HepG2 (cell line): ENCODE results near the gene ANO10. TPM values are rescaled to one million over a fixed set of nuclear protein-coding genes. Genes with fewer than 3 reads are reported as not detected.

Source experiments
- DNMT3B ChIP-seq: conservative IDR thresholded peaks from 2 replicates; pipeline ENCODE4 v1.6.1; 2016; ENCODE audit warnings: missing biosample characterization, control low read depth
- KDM2A ChIP-seq: sonication (generic); formaldehyde crosslinking; IDR thresholded peaks from 2 replicates; pipeline ENCODE4 v1.4.0; 2020; ENCODE audit warnings: low read depth, missing genetic modification reagents, borderline replicate concordance
- SP2 ChIP-seq: sonication (generic); formaldehyde crosslinking; IDR thresholded peaks from 2 replicates; pipeline ENCODE4 v1.5.1; 2020; ENCODE audit warnings: mild to moderate bottlenecking, missing genetic modification reagents
- SYNCRIP ChIP-seq: fragments of 200-400 bp; formaldehyde crosslinking; IDR thresholded peaks from 2 replicates; pipeline ENCODE4 v1.6.1; 2018; ENCODE audit warnings: mild to moderate bottlenecking, low read depth, low read length; ENCODE audit not compliant: insufficient read depth
- ZNF674 ChIP-seq: sonication (generic); formaldehyde crosslinking; IDR thresholded peaks from 2 replicates; pipeline ENCODE4 v1.5.0; 2020; ENCODE audit warnings: low read depth, mild to moderate bottlenecking, missing genetic modification reagents
- polyA plus RNA-seq, 8 experiments: library from polyadenylated mRNA; depleted of rRNA in 3 of 8; stranded (reverse) in 7 of 8; unstranded in 1 of 8; fragments of >200 nt; fragmentation: Illumina TruSeq in 4 of 8; extraction: Trizol in 4 of 8; gene quantifications; 2 replicates each; pipeline versions ENCODE4 v1.2.1 to v1.2.3, GENCODE V29; 2011 to 2016; ENCODE audit warnings: low read depth in 4 of 8, missing spikeins in 1 of 8, mixed read lengths in 1 of 8; ENCODE audit not compliant: insufficient read depth in 1 of 8
- total RNA-seq, 5 experiments: library from RNA; depleted of rRNA; stranded (reverse); fragments of >200 nt; fragmentation: Illumina TruSeq; extraction: Trizol; gene quantifications; 2 replicates each; pipeline ENCODE4 v1.2.3, GENCODE V29; 2016; ENCODE audit warnings: low read depth in 1 of 5
- TF ChIP-seq, protein P1 (sequence below): sonication (generic); formaldehyde crosslinking; IDR thresholded peaks from 2 replicates; pipeline ENCODE4 v1.4.0; 2020; ENCODE audit warnings: mild to moderate bottlenecking, missing genetic modification reagents

The ANO10 gene
- total and polyA plus RNA-seq, 2 of the 13 experiments (the other 11 are each of a cell fraction or from before 2014, with no cell fraction given), result 10.4 to 13.1 TPM

DNA sequence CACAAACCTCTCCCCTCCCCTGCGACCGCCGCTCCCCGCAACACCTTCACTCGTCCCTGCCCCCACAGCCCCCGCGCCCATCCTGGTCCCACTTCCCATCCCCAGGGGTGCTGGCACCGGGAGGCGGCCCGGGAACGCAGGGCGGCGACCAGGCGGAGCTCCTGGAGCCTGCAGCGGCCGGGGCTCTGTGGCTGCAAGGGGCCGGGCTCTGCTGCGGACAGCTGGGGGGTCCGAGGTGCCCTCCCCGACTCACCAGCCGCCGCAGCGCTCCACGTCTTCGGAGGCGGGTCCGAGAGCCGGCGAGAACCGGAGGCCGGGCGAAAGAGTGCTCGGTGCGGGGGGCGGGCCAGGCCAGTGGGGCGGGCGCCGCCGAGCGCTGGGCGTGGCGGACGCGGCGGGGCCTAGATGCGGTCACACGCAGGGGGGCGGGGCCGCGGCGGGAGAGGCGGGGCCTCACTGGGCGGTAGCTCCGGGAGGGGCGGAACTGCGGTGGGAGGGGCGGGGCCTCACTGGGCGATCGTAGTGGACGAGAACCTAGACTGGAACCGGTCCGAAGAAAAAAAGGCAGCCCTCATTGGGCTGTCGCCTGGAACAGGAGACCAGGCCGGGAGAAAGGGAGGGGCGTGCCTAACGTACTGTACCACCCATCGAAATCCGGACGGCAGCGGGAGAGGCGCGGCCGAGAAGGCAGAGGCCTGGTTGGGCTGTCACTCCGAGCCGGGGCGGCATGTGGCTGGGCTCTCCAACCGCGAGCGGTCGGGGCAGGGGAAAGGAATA, at the start of gene ANO10 (continued):
- TF ChIP-seq KDM2A (CRISPR knock-in tag) (peak; percentile 45; the same call in 1 of the 2 replicates), SYNCRIP (no peak), ZNF674 (CRISPR knock-in tag) (no peak), DNMT3B (CRISPR knock-in tag) (no peak), SP2 (CRISPR knock-in tag) (peak; percentile 78)
- TF ChIP-seq, protein P1, sequence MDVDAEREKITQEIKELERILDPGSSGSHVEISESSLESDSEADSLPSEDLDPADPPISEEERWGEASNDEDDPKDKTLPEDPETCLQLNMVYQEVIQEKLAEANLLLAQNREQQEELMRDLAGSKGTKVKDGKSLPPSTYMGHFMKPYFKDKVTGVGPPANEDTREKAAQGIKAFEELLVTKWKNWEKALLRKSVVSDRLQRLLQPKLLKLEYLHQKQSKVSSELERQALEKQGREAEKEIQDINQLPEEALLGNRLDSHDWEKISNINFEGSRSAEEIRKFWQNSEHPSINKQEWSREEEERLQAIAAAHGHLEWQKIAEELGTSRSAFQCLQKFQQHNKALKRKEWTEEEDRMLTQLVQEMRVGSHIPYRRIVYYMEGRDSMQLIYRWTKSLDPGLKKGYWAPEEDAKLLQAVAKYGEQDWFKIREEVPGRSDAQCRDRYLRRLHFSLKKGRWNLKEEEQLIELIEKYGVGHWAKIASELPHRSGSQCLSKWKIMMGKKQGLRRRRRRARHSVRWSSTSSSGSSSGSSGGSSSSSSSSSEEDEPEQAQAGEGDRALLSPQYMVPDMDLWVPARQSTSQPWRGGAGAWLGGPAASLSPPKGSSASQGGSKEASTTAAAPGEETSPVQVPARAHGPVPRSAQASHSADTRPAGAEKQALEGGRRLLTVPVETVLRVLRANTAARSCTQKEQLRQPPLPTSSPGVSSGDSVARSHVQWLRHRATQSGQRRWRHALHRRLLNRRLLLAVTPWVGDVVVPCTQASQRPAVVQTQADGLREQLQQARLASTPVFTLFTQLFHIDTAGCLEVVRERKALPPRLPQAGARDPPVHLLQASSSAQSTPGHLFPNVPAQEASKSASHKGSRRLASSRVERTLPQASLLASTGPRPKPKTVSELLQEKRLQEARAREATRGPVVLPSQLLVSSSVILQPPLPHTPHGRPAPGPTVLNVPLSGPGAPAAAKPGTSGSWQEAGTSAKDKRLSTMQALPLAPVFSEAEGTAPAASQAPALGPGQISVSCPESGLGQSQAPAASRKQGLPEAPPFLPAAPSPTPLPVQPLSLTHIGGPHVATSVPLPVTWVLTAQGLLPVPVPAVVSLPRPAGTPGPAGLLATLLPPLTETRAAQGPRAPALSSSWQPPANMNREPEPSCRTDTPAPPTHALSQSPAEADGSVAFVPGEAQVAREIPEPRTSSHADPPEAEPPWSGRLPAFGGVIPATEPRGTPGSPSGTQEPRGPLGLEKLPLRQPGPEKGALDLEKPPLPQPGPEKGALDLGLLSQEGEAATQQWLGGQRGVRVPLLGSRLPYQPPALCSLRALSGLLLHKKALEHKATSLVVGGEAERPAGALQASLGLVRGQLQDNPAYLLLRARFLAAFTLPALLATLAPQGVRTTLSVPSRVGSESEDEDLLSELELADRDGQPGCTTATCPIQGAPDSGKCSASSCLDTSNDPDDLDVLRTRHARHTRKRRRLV (CRISPR knock-in tag), result no peak
- TF ChIP-seq, all 625 proteins: peak for 109
